GM19372 (cell line): ENCODE data around the gene TCN2.
"Not testable (repeated sequence)": the region's sequence is repeated elsewhere in the genome, so short reads cannot be mapped to it uniquely, and the experiment has no call there.

ENCODE experiments used
- ATAC-seq: cut with Tn5 transposase; IDR thresholded peaks from one replicate; pipeline ENCODE4 v1.9.1; 2021; ENCODE audit warnings: mild to moderate bottlenecking, low read depth, moderate library complexity; ENCODE audit not compliant: unreplicated experiment

Gene TCN2

DNA sequence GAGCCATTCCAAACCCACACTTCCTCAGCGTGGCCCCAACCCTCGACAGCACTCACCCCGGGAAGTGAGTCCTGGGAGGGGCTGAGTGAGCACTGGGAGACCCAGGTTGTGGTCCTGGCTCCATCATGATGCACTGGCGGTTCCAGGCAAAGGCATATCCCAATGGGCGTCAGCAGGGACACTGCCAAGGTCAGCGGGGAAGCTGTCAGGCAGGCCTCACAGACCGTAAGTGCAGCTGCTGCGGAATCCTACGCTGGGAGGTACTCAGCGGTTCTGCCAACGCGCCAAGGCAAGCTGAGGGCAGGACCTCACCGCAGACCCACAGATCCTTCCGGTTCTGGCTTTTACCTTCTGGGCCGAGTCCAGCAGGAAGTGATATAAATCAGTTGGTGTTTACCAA, 31.1 kb upstream of the TCN2 start:
- no peak for ATAC-seq

DNA sequence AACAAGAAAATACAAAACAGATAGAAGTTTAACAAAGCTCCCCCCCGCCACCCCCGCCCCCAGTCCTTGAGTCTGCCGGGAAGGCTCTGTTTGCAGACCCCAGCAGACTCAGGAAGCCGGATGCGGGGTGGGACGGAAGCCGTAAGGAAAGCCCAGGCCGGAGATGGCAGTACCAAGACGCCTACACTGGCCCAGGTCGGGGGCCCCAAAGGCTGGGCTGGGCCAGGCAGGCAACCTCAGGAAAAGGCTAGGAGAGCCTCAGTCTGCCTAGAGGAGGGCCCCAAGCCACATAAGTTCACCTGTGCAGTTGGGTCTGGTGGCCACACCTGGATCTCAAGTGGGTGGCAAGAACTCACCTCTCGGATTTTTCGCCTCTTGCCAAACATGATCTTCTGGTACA, 28.5 kb upstream of the TCN2 start:
- ATAC-seq = no peak

DNA sequence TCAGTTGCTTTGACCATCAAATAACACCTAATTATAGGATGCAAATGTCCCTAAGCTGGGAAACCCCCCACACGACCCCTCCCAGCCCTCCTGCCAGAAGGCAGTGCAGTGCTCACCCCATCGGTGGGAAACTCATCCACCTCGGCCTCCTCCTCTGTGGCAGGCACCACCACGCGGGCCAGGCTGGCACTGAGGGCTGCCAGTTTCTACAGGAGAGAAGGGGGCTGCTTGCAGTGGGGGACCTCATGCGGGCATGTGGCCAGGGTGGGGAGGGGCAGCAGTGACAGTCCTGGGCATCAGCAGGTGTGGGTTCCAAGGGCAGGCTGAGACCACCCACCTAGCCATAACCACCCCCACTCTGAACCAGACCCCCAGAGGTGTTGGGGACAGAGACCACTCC, 26.1 kb upstream of the TCN2 start:
- no peak for ATAC-seq

DNA sequence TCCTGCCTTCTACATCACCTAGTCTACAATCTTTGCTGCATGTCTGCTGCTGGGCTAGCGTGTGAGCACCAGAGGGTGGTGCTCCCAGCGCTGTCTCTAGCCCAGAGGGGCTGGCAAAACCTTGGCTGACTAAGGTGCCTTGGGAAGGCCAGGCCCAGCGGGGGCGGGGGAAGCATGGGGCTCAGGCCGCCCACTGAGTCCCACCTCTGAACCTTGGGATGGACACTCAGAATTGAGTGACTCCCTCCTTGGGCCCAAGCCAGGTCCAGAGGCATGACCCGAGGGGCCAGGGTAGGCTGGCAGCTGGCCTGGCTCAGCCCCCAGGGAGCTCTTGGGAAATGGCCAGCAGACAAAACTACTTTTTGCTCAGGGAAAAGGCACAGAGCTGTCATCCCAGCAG, 24.9 kb upstream of the TCN2 start:
- ATAC-seq = no peak

- ATAC-seq = no peak
Measured at GRCh38 chr22:30582788-30583545, 24.0 kb upstream of the TCN2 start.

DNA sequence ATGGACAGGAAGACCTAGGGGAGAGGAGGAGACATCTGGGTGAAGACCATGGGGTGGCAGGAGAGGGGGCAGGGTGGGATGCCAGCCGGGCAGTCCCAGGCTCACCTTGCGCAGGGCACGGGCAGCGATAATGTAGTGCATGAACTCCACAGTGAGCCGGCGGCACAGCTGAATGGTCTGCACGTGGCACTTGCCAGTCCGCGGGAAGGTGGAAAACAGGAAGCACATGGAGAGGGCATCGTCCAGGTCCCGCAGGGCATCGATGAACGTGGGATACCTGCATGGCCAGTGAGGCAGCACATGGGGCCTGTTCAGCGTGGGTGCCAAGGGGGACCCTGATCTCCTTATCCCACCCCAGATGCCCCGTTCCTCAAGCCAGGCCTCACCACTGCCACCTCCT, 22.5 kb upstream of the TCN2 start:
- ATAC-seq = no peak

DNA sequence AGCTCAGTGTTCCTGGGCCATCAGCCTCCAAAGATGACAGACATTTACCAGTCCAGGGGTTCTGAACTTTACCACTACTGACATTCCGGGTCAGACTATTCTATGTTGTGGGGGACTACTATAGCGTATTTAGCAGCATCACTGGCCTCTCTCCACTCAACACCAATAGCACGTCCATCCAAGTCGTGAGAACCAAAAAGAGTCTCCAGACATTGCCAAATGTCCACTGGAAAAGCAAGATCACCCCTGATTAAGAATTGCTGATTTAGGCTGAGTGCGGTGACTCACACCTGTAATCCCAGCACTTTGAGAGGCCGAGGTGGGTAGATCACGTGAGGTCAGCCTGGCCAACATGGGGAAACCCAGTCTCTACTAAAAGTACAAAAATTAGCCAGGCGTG, 20.6 kb upstream of the TCN2 start:
- ATAC-seq = no peak

GRCh38 chr22:30591191-30591587, 15.8 kb upstream of the TCN2 start:
- ATAC-seq = no peak

GRCh38 chr22:30591588-30592359, 15.2 kb upstream of the TCN2 start, which contains the start of gene PES1:
Gene PES1 (minus strand): TSS chr22:30591910. CDS start chr22:30591833, 77 bp downstream.
- ATAC-seq = peak; percentile 98

DNA sequence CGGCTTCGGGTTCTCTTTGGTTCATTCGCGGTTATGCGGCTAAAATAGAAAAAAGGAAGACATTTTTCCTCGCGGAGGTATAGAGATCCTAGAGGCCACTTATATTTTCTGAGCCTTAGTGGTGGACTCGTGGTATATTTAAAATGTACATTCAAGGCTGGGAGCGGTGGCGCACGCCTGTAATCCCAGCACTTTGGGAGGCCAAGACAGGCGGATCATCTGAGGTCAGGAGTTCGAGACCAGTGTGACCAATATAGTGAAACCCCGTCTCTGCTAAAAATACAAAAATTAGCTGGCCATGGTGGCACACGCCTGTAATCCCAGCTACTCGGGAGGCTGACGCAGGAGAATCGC, 14.6 kb upstream of the TCN2 start:
- ATAC-seq = not testable (repeated sequence)

- ATAC-seq = no peak
Measured at GRCh38 chr22:30596199-30596598, 10.8 kb upstream of the TCN2 start.

DNA sequence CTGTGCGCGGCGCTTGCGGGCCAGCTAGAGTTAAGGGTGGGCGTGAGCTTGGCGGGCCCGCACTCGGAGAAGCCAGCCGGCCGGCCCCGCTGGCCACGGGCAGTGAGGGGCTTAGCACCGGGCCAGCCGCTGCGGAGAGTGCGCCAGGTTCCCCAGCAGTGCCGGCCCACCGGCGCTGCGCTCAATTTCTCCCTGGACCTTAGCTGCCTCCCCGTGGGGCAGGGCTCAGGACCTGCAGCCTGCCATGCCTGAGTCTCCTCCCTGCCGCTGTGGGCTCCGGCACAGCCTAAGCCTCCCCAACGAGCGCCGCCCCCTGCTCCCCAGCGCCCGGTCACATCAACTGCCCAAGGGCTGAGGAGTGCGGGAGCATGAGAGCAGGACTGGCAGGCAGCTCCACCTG, 10.1 kb upstream of the TCN2 start:
- ATAC-seq = no peak

DNA sequence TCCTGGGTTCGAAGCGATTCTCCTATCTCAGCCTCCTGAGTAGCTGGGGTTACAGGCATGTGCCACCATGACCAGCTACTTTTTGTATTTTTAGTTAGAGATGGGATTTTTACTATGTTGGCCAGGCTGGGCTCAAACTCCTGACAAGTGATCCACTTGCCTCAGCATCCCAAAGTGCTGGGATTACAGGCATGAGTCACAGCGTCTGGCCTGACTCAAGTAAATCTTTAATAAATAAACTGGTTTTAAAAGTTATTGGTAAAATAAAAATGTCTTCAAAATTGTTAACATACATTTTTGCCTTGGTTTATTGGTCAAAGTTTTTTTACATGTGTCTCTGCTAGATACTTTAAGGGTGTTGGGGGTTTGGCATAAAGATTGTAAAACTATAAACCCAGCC, 8.0 kb upstream of the TCN2 start:
- no peak for ATAC-seq

DNA sequence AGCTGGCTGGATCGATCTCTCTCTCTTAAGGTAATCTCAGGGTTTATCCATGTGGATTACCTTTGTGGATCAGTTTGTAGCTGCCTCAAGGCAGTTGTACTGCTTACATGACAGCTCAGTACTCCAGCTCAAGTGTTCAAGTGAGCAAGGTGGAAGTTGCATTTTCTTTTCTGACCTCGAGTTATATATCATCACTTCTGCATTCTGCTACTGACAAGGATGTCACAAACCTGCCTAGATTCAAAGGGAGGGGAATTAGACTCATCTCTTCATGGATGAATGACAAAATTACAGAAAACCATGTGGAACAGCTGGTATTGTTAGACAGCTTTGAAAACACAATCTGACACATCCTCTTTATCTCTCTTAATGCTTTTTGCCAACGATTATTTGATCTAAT, 6.1 kb upstream of the TCN2 start:
- ATAC-seq = no peak

DNA sequence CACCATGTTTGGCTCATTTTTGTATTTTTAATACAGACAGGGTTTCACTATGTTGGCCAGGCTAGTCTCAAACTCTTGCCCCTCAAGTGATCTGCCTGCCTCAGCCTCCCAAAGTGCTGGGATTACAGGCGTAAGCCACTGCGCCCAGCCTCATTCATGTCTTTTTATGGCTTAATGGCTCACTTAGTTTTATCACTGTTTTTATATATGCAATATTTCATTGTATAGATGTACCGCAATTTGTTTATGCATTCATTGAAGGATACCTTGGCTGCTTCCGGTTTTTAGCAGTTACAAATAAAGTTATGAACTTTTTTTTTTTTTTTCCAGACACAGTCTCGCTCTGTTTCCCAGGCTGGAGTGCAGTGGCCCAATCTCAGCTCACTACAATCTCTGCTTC, 5.5 kb upstream of the TCN2 start:
- ATAC-seq = no peak

- no peak for ATAC-seq
Measured at GRCh38 chr22:30602049-30602448, 4.9 kb upstream of the TCN2 start.

DNA sequence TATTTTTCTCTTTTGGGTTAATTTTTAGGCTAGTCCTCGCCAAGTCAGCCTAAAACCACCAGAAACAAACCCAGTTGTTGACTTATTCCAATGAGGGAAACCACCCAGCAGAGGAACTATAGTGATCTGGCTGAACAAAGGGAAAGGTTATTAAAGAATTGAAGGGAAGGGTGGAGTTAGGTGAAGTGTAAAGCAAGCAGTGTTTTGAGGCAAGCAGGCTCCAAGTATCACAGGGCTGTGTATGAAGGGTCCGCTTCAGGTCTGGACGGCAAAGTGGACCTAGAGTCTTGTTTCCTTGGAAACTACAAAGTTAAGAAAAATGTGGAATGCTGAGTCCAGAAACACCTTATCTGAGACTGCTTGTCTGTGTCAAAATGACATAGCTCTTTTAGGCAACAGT, 3.2 kb upstream of the TCN2 start:
- no peak for ATAC-seq

DNA sequence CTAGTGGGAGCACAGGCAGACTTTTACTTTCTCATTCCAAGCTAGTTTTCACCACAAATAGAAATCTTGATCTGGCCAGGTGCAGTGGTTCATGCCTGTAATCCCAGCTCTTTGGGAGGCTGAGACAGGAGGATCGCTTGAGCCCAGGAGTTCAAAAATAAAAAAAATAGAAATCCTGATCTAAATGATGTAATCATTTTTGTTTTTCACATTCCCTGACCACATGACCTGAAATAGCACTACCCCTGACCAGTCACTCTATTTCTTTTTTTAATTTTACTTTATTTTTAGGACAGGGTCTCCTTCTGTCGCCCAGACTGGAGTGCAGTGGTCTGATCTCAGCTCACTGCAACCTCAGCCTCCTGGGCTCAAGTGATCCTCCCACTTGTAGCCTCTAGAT, 2.3 kb upstream of the TCN2 start:
- ATAC-seq = no peak

DNA sequence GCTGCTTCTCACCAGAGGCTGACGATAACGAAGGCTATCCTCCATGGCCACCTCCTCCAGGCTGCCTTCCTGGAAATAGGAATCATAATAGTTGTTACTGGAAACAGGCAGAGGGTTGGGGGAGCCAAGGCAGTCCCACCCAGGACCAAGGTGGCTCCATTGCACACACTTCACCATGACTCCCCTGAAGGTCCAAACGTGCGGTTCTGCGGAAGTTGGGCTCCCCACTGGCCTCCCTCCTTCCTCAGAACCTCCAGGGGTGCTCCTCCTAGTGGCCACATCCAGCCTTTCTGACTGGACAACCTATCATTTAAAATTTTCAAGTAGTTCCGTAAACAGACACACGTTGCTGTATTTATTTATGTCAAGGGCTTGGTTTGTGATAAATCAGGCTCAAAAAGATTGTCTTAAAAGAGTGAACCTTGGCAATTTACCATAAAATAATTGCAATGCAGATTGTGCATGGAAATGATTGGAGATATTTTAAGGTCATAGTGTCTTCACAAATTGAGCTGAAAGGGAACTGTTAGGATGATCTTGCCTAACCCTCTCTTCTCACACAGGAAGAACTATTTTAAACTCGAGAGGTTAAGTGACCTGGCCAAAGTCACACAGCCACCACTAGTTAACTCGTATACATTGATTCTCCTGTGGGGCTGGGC, 1.4 kb upstream of the TCN2 start:
- no peak for ATAC-seq

DNA sequence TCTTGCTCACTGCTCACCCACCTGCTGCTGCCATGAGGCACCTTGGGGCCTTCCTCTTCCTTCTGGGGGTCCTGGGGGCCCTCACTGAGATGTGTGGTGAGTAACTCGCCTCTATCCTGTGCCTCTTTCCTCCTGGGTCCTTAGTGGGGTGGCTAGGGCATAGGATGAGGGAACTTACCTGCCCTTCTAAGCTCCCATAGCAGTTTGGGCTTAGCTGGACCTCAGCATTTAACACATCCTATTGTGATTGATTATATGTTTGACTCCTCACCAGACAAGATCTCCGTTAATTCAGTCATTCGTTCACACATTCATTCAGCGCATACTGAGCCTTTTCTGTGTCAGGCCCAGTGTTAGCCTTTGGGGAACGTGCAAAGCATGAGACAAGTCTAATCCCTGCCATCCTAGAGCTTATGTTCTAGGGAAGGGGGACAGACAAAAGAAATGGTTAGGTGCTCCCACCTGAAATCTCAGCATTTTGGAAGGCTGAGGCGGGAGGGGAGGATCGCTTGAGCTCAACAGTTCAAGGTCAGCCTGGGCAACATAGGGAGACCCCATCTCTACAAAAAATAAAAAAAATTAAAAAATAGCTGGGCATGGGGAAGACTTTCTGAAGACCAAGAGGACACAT, 441 bp downstream of the TCN2 start:
- no peak for ATAC-seq

DNA sequence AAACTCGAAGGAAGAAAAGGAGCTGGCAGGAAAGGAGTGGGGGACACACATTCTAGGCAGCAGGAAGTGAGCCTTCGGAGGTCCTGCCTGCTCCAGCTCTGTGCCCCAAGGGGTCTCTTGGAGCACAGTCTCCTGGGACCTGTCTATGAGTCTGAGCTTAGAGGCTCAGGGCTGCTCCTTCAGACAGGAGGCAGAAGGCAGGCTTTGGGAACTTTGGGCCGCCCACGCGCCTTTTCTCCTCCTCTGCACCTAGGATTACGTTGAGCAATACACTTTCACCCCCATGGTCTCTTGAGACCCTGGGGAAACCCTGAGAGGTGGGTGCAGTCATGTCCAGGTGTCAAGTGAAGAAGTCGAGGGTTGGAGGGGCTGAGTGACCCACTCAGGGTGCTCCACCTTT, 965 bp downstream of the TCN2 start:
- ATAC-seq = no peak
